Memory B cell (primary cell): ENCODE results near the gene SSTR5.

Experiments used
- ATAC-seq: fragments of 150-1000 bp; cut with Tn5 transposase; 2 replicates; pipeline ENCODE4 v1.10.0; 2021; ENCODE audit warnings: low read depth, mild to moderate bottlenecking, moderate library complexity
- DNase-seq, 2 donors: peaks; one replicate each; pipeline ENCODE4 v3.0.0; 2022; ENCODE audit warnings: low spot score in 2 of 2
- H3K27ac Mint-ChIP-seq: one replicate; pipeline ENCODE4 v1.8.0; 2022; ENCODE audit warnings: mild to moderate bottlenecking, moderate library complexity, mixed read lengths
- H3K27me3 Mint-ChIP-seq: one replicate; pipeline ENCODE4 v1.8.0; 2022; ENCODE audit warnings: mixed read lengths
- H3K36me3 Mint-ChIP-seq: one replicate; pipeline ENCODE4 v1.8.0; 2022; ENCODE audit warnings: mild to moderate bottlenecking, mixed read lengths
- H3K4me1 Mint-ChIP-seq: one replicate; pipeline ENCODE4 v1.8.0; 2022; ENCODE audit warnings: mixed read lengths
- H3K4me3 Mint-ChIP-seq: one replicate; pipeline ENCODE4 v1.8.0; 2022; ENCODE audit warnings: mild to moderate bottlenecking, moderate library complexity, mixed read lengths
- H3K9me3 Mint-ChIP-seq: one replicate; pipeline ENCODE4 v1.8.0; 2022; ENCODE audit warnings: mixed read lengths

The SSTR5 gene

DNA sequence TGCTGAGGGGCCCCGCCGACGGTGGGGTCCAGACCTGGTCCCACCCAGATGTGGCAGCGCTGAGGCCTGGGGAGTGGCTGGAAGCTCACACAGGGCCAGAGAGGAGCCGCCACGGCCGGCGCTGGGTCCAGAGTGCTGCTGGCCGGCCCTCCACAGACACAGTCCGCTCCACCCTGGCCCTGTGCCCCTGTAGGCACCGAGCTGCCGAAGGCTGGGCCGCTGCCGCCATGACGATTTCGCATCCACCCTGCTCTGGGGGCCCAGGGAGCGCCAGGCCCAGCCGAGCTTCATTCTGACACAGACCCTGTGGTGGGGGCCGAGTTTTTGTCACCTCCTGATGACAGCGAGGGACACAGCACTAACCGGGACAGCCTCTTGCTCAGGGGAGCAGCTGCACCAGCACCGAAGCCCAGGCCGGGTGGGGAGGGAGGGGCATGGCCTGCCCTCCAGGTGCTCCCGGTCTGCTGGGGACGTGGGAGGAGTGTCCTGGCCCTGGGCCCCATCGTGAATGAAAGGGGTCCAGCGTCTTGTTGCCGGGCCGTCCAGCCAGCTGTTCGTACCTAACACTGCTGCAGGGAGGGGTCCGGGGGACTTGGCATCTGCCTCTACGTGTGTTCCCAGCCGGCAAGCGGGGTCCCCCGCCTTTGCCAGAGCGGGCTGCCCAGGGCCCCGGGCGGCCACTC, 27.1 kb upstream of the SSTR5 start:
- Mint-ChIP-seq H3K9me3 (no peaks in the 10 kb centered on the region), H3K4me3 (no peak overlapping the region), H3K4me1 (no peaks in the 10 kb centered on the region), H3K36me3 (peaks cover 2% of the 10 kb centered on the region), H3K27ac (no peak overlapping the region), H3K27me3 (peaks cover 13% of the 10 kb centered on the region)
- ATAC-seq (no peak), DNase-seq (no peak)

DNA sequence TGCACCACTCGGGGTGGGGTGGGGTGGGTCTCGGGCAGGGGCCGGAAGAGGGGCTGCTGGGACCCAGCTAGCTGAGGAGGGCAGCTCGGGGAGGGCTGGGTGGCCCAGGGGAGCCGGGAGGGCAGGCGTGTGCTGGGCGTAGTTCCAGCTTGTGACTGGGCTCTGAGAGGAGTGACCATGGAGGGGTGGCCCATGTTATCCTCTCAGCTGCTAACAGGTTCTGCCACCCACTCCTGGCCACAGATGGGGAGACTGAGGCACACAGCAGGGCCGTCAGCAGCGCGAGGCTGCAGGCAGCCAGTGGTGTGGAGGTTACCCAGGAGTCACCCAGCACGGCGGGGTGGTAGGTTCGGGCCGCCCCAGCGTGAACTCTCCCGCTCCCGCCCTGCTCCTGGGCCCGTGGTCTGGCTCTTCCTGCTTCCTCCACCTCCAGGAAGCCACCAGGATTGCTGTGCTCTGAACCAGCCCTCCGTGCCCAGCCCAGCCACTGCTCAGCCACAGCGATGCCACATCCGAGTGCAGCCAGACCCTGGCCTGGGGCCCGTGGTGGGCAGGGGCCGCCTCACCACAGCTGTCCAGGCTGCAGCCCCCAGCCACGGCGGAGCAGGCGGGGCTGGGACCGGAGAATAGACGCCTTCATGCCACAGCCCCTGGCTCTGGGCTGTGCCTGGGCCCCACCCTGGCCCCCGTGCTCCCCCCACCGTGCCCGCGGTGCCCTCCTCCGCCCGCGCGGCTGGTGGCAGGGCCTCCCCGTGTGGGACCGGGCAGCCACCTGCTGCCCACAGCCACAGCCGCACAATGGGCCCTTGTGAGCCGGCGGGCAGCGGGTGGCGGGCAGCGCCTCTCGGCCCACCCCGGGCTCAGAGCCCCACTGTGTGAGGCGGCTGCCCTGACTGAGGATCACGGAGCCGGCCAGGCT, 26.3 kb upstream of the SSTR5 start:
- Mint-ChIP-seq H3K27ac (no peak overlapping the region), H3K4me1 (no peaks in the 10 kb centered on the region), H3K27me3 (peaks cover 13% of the 10 kb centered on the region), H3K4me3 (no peak overlapping the region), H3K36me3 (peaks cover 2% of the 10 kb centered on the region), H3K9me3 (no peaks in the 10 kb centered on the region)
- DNase-seq (no peak), ATAC-seq (no peak)

DNA sequence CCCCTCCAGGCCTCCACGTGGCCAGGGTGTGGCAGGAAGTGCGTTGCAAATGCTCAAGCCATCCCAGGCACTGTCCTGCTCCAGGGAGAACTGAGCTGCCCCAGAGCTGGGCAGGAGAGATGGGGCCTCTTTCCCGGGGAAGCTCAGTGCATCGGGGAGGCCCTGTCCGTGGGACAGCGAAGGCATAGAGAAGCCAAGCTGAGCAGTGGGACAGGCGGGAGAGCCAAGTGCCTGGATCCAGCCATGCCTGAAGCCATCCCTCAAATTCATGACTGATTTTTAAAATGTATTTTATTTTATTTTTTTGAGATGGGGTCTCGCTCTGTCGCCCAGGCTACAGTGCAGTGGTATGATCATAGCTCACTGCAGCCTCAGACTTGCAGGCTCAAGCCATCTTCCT, 25.4 kb upstream of the SSTR5 start:
- H3K27ac Mint-ChIP-seq, result no peak overlapping the region
- DNase-seq (no peak), ATAC-seq (no peak)
- no peaks in the 10 kb centered on the region for H3K4me1 Mint-ChIP-seq
- H3K27me3 Mint-ChIP-seq, result peaks cover 9% of the 10 kb centered on the region
- no peaks in the 10 kb centered on the region for H3K36me3 Mint-ChIP-seq
- no peaks in the 10 kb centered on the region for H3K9me3 Mint-ChIP-seq
- H3K4me3 Mint-ChIP-seq, result no peak overlapping the region

DNA sequence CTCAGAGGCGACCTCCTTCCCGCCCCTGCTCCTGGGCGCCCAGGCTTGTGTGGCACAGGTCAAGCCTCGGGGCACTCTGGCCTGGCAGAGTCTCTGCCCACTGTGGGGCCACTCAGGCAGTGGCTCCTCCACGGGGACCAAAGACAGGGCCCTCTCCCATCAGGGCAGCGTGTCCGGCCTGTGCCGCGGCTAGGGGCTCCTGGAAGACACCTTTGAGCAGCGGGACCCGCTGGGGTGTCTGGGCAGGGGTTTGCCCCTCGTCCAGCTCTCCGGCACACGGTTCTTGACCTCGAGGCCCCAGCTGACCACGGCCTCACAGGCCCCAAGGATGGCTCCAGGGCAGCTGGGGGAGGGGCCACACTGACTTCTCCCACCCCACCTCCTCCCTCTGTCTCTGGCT, 24.7 kb upstream of the SSTR5 start:
- H3K4me1 Mint-ChIP-seq, result no peaks in the 10 kb centered on the region
- DNase-seq, result no peak
- no peaks in the 10 kb centered on the region for H3K36me3 Mint-ChIP-seq
- H3K4me3 Mint-ChIP-seq, result no peak overlapping the region
- ATAC-seq, result no peak
- peaks cover 7% of the 10 kb centered on the region for H3K27me3 Mint-ChIP-seq
- H3K9me3 Mint-ChIP-seq, result no peaks in the 10 kb centered on the region
- H3K27ac Mint-ChIP-seq, result no peak overlapping the region

DNA sequence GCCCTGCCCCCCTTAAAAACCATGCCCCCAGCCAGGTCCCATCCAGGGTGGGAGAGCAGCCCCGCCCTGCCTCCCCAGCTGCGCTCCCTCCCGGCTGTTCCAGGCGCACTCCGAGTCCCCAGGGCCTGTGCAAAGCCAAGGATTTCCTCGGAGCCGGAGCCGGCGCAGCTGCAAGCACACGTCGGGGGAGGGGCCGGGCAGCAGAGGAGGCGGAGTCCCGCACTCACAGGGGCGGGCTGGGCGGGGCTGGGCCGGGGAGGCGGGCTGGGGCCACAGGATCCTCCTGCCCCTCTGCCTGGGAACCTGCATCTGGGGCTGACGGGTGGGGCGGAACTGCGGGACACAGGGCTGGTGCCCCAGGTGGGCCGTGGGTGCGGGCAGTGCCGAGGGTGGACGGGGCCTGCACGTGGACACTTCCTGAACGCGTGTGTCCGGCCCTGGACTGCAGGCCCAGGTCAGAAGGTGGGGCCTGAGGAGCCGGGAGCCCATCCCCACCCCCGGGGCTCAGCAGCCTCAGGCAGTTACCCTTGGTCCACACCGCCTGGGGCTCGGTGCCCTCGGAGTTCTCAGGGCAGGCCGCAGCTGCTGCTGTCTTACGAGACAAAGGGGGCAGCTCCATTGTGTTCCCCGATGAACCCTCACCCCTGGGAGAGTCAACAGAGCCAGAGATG, 24.0 kb upstream of the SSTR5 start:
- no peak overlapping the region for H3K4me3 Mint-ChIP-seq
- H3K27ac Mint-ChIP-seq, result no peak overlapping the region
- DNase-seq (no peak), ATAC-seq (no peak)
- no peaks in the 10 kb centered on the region for H3K9me3 Mint-ChIP-seq
- no peaks in the 10 kb centered on the region for H3K36me3 Mint-ChIP-seq
- H3K4me1 Mint-ChIP-seq, result no peaks in the 10 kb centered on the region
- peaks cover 7% of the 10 kb centered on the region for H3K27me3 Mint-ChIP-seq

DNA sequence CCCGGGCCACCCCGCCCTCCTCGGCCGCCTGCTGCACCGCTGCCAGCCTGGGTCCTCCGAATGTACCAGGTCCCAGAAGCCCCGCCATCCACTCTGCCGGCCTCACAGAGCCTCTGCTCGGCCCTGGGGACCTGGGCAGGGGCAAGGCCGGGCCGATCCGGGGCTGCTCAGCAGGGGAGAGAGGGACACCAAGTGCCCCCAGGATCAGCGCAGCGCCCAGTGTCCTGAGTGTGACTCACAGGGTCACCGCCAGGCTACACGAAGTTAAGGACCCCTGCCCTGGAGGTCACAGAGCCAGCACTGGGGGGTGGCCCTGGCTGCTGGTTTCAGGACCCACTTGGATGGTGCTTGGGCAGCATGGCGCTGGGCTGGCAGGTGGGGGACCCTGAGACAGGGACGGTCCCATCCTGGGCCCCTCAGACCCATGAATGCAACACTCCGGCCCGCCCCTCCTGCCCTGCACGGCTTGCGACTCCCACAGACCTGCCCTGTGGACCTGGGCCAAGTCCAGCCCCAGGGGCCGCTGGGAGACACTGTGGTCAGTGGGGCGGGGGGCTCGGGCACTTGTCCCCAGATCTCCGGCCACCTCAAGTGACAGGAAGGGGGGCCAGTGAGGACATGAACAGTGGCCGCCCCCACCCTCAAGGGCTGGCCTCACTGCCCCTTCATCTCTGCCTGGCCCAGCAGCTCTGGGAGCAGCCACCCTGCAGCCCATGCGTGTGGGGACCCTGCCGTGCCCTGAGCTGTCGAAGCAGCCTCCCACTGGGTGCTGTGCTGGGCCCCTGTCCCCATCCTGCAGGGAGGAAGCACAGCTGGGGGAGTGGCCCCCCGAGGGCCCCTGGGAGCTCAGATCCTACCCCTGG, 23.2 kb upstream of the SSTR5 start:
- ATAC-seq (no peak), DNase-seq (no peak)
- H3K4me3 Mint-ChIP-seq, result no peak overlapping the region
- H3K27ac Mint-ChIP-seq, result no peak overlapping the region
- H3K4me1 Mint-ChIP-seq, result no peaks in the 10 kb centered on the region
- peaks cover 7% of the 10 kb centered on the region for H3K27me3 Mint-ChIP-seq
- no peaks in the 10 kb centered on the region for H3K36me3 Mint-ChIP-seq
- no peaks in the 10 kb centered on the region for H3K9me3 Mint-ChIP-seq

DNA sequence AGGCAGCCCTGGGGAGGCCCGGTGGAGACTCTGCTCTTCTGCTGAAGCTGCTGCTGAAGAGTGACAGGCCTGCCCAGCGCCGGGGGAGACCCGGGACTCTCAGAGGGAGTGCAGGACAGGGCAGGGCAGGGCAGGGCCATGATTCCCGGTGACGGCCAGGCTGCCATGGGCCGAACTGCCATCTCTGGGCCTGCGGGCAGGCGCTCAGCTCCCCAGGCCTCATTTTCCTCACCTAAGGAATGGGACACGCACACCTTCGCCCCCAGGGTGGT, 22.6 kb upstream of the SSTR5 start:
- Mint-ChIP-seq H3K4me1 (no peaks in the 10 kb centered on the region), H3K27ac (no peak overlapping the region), H3K9me3 (no peaks in the 10 kb centered on the region), H3K36me3 (no peaks in the 10 kb centered on the region), H3K4me3 (no peak overlapping the region), H3K27me3 (peaks cover 7% of the 10 kb centered on the region)
- ATAC-seq (no peak), DNase-seq (no peak)

DNA sequence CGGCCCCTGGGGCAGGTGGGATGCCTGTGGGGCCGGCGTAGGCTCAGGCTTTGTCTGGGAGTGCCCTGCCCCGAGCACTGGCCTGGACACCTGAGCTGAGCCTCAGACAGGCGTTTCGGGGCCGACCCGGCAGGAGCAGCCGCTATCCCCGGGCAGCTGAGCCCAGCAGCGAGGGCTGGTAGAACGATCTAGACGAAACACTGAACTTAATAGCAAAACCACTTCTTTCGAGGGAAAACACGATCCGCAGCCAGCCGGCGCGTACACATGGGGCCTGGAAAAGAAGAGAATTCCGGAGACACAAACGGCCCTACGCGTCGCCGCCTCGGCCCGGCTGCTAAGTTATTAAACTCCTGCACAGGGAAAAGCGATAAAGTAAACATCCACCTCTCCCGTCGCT, 22.0 kb upstream of the SSTR5 start:
- no peaks in the 10 kb centered on the region for H3K4me1 Mint-ChIP-seq
- no peaks in the 10 kb centered on the region for H3K36me3 Mint-ChIP-seq
- H3K4me3 Mint-ChIP-seq, result no peak overlapping the region
- DNase-seq (no peak), ATAC-seq (no peak)
- H3K27ac Mint-ChIP-seq, result no peak overlapping the region
- H3K9me3 Mint-ChIP-seq, result no peaks in the 10 kb centered on the region
- H3K27me3 Mint-ChIP-seq, result peaks cover 7% of the 10 kb centered on the region

DNA sequence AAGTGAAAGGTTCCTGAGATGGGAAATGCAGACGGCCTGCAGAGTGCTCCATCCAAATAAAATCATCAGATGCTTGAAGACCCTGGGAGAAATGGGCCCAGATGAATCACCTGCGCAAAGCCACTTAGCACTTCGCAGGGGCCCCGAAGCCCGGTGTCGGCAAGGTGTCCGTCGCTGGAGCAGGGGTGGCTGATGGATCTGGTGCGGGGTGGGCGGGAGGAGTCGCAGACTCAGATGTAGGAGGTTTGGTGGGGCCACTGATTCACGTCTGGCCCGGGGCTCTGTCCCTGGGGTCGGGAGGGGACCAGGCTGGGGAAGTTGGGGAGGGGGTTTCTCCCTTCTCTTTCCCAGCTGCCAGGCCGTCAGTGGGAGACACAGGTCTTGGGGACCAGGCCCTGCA, 21.6 kb upstream of the SSTR5 start:
- no peaks in the 10 kb centered on the region for H3K9me3 Mint-ChIP-seq
- no peaks in the 10 kb centered on the region for H3K36me3 Mint-ChIP-seq
- ATAC-seq, result no peak
- no peak overlapping the region for H3K27ac Mint-ChIP-seq
- DNase-seq, result no peak
- H3K4me3 Mint-ChIP-seq, result no peak overlapping the region
- peaks cover 7% of the 10 kb centered on the region for H3K27me3 Mint-ChIP-seq
- no peaks in the 10 kb centered on the region for H3K4me1 Mint-ChIP-seq

DNA sequence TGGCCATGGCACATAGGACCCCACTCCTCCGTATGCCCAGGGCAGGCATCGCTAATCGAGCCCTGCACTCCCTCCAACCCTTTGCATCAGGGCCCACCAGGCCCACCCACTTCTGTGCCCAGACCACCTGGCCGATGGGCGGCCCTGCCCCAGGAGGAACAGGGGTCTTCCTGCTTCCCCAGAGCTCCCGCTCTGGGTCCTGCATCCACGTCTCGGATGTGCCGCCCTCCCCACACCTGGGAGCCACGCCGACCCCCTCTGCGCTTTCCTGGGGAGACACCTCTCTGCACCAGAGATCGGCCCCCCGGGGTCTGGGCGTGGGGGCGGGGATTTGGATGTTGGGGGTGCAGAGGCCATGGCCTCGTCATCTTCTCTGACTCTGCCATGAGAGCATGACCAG, 21.1 kb upstream of the SSTR5 start:
- Mint-ChIP-seq H3K4me1 (no peaks in the 10 kb centered on the region), H3K4me3 (no peak overlapping the region), H3K27me3 (peaks cover 9% of the 10 kb centered on the region), H3K27ac (no peak overlapping the region), H3K9me3 (no peaks in the 10 kb centered on the region), H3K36me3 (no peaks in the 10 kb centered on the region)
- DNase-seq, result no peak
- no peak for ATAC-seq

DNA sequence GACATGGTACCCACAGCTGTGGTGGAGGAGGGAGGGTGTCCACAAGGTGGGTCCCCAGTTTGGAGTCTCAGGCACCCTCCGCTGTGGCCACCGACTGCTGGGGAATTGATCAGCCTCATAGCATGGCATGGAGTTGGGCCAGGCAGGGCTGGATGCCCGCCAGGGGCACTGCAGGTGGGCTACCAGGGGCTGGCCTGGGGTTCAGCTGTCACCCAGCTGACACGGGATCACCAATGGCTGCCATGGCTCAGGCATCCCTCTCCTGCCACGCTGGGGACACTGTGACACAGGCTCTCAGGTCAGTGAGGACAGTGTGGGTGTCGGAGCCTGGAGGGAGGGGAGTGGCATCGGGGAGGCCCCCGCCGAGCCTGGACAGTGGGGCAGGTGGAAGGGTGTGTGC, 19.8 kb upstream of the SSTR5 start:
- H3K4me1 Mint-ChIP-seq, result no peaks in the 10 kb centered on the region
- no peak overlapping the region for H3K27ac Mint-ChIP-seq
- ATAC-seq (no peak), DNase-seq (no peak)
- H3K4me3 Mint-ChIP-seq, result no peak overlapping the region
- H3K27me3 Mint-ChIP-seq, result peaks cover 7% of the 10 kb centered on the region
- no peaks in the 10 kb centered on the region for H3K36me3 Mint-ChIP-seq
- H3K9me3 Mint-ChIP-seq, result no peaks in the 10 kb centered on the region

DNA sequence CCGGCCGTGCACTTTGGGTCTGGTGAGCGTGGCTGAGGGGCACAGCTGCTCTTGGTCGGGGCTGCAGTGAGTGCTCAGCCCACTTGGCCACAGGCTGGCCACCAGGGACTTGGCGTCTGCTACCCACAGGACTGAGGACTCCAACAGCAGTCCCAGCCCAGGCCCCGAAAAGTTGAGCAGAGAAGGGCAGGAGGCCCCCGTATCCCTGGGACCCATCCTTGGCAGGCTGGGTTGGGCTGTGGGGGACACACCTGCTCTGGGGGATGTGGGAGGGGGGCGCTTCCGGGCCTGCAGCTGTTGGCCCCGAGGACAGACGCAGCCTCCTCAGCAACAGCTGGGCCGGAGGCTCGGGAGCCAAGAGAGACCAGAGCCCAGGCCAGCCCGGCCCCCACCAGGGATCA, 19.4 kb upstream of the SSTR5 start:
- no peaks in the 10 kb centered on the region for H3K36me3 Mint-ChIP-seq
- H3K27me3 Mint-ChIP-seq, result peaks cover 7% of the 10 kb centered on the region
- ATAC-seq, result no peak
- DNase-seq, result no peak
- no peaks in the 10 kb centered on the region for H3K9me3 Mint-ChIP-seq
- H3K4me1 Mint-ChIP-seq, result no peaks in the 10 kb centered on the region
- H3K4me3 Mint-ChIP-seq, result no peak overlapping the region
- no peak overlapping the region for H3K27ac Mint-ChIP-seq

DNA sequence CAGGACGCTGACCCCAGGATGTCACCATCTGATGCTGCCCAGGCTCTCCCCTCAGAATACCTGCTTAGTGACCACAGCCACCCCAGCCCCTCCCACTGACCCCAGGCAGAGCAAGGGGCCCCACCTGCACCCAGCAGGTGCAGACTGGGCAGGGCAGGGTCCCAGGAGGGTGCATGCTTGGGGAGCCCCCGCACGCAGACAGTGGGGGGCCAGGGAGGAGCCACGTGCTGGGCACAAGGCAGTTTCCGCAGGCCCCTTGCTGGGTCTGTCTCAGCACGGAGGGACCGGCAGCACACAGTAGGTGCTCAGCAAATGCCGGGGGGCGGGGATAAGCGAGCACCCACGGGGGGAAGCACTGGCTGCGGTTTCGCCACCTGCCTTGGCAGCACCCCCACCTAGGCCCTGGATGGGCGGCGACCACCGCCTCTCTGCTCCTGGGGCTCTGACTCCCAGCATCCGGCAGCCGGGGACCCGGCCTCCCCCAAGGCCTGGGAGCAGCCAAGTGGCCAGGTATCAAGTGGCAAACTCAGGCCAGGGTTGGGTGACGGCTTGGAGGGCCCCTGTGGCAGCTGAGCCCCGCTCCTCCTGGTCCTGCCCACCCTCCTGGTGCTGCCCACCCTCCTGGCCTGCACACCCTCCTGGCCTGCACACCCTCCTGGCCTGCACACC, 18.7 kb upstream of the SSTR5 start:
- H3K27ac Mint-ChIP-seq, result no peak overlapping the region
- H3K27me3 Mint-ChIP-seq, result peaks cover 7% of the 10 kb centered on the region
- no peaks in the 10 kb centered on the region for H3K9me3 Mint-ChIP-seq
- DNase-seq, result no peak
- ATAC-seq, result no peak
- no peak overlapping the region for H3K4me3 Mint-ChIP-seq
- H3K36me3 Mint-ChIP-seq, result no peaks in the 10 kb centered on the region
- no peaks in the 10 kb centered on the region for H3K4me1 Mint-ChIP-seq
